HFFc6 (cell line): ENCODE results near the gene PNPO. TPM values are rescaled to one million over a fixed set of nuclear protein-coding genes. Genes with fewer than 3 reads are reported as not detected.

Source experiments
- DNase-seq: peaks from one replicate; pipeline ENCODE4 v3.0.0-alpha.2; 2018
- H3K27ac Mint-ChIP-seq: 2 replicates; pipeline ENCODE4 v1.8.0; 2020; ENCODE audit warnings: mild to moderate bottlenecking, mixed read lengths
- H3K27me3 Mint-ChIP-seq: 2 replicates; pipeline ENCODE4 v1.8.0; 2021; ENCODE audit warnings: mild to moderate bottlenecking, moderate library complexity, mixed read lengths; ENCODE audit not compliant: insufficient read depth
- H3K36me3 Mint-ChIP-seq: 2 replicates; pipeline ENCODE4 v1.8.0; 2021; ENCODE audit warnings: low read depth, mixed read lengths
- H3K4me1 Mint-ChIP-seq: 2 replicates; pipeline ENCODE4 v1.8.0; 2020; ENCODE audit warnings: low read depth, mixed read lengths
- H3K4me3 Mint-ChIP-seq: 2 replicates; pipeline ENCODE4 v1.8.0; 2020; ENCODE audit warnings: mild to moderate bottlenecking, moderate library complexity, mixed read lengths
- H3K9me3 Mint-ChIP-seq: 2 replicates; pipeline ENCODE4 v1.8.0; 2020; ENCODE audit warnings: mild to moderate bottlenecking, mixed read lengths
- CTCF ChIP-seq: fragments of 200-600 bp; sonication (generic); IDR thresholded peaks from 2 replicates; pipeline ENCODE4 v1.5.0; 2021; ENCODE audit warnings: antibody characterized with exemption, mild to moderate bottlenecking
- total RNA-seq, 6 experiments: library from RNA; stranded (reverse); fragmentation: NEBNext Ultra II Directional; extraction: Animal tissue kit (Norgen Biotek cat#: 25700); gene quantifications; 2 replicates in 1 of 6; 3 replicates in 5 of 6; pipeline ENCODE4 v1.2.3, GENCODE V29; 2021

The PNPO gene
- total RNA-seq, 6 experiments from 2014 or later: 46.0 to 55.5 (median 51.1) TPM

GRCh38 chr17:47993031-47993564 lies 51.7 kb downstream of the PNPO start:
- DNase-seq: no peak
- Mint-ChIP-seq H3K36me3 (no peaks in the 10 kb centered on the region), H3K27ac (no peak overlapping the region), H3K27me3 (peaks cover 3% of the 10 kb centered on the region), H3K4me1 (no peaks in the 10 kb centered on the region), H3K4me3 (no peak overlapping the region), H3K9me3 (no peaks in the 10 kb centered on the region)
- no peak for TF ChIP-seq CTCF

GRCh38 chr17:47993964-47994363 lies 52.6 kb downstream of the PNPO start:
- Mint-ChIP-seq H3K27me3 (peaks cover 3% of the 10 kb centered on the region), H3K4me1 (no peaks in the 10 kb centered on the region), H3K4me3 (no peak overlapping the region), H3K27ac (no peak overlapping the region), H3K36me3 (no peaks in the 10 kb centered on the region), H3K9me3 (no peaks in the 10 kb centered on the region)
- no peak for DNase-seq
- no peak for TF ChIP-seq CTCF

- DNase-seq: no peak
- Mint-ChIP-seq H3K27ac (no peak overlapping the region), H3K27me3 (peaks cover 3% of the 10 kb centered on the region; the same call in 1 of the 2 replicates), H3K9me3 (no peaks in the 10 kb centered on the region), H3K36me3 (no peaks in the 10 kb centered on the region), H3K4me3 (no peak overlapping the region), H3K4me1 (peaks cover 6% of the 10 kb centered on the region)
- TF ChIP-seq CTCF: no peak
Observed at GRCh38 chr17:47994724-47995123, 53.4 kb downstream of the PNPO start.

- Mint-ChIP-seq H3K4me1 (peaks cover 11% of the 10 kb centered on the region), H3K4me3 (no peak overlapping the region), H3K9me3 (no peaks in the 10 kb centered on the region), H3K27ac (no peak overlapping the region), H3K27me3 (peaks cover 3% of the 10 kb centered on the region; the same call in 1 of the 2 replicates), H3K36me3 (no peaks in the 10 kb centered on the region)
- no peak for TF ChIP-seq CTCF
- DNase-seq: no peak
Observed at GRCh38 chr17:47995241-47995935, 54.0 kb downstream of the PNPO start.

GRCh38 chr17:47996201-47996600 lies 54.8 kb downstream of the PNPO start:
- Mint-ChIP-seq H3K4me3 (no peak overlapping the region), H3K36me3 (no peaks in the 10 kb centered on the region), H3K9me3 (no peaks in the 10 kb centered on the region), H3K4me1 (peaks cover 13% of the 10 kb centered on the region), H3K27me3 (peaks cover 3% of the 10 kb centered on the region; the same call in 1 of the 2 replicates), H3K27ac (no peak overlapping the region)
- DNase-seq: no peak
- no peak for TF ChIP-seq CTCF
